ENCODE results near the gene TTLL11. TPM values are rescaled to one million over a fixed set of nuclear protein-coding genes. Genes with fewer than 3 reads are reported as not detected.

TTLL11 gene
- polyA plus RNA-seq, 3 donors from 2014 or later, result 3.1 to 8.3 (median 5.6) TPM

DNA sequence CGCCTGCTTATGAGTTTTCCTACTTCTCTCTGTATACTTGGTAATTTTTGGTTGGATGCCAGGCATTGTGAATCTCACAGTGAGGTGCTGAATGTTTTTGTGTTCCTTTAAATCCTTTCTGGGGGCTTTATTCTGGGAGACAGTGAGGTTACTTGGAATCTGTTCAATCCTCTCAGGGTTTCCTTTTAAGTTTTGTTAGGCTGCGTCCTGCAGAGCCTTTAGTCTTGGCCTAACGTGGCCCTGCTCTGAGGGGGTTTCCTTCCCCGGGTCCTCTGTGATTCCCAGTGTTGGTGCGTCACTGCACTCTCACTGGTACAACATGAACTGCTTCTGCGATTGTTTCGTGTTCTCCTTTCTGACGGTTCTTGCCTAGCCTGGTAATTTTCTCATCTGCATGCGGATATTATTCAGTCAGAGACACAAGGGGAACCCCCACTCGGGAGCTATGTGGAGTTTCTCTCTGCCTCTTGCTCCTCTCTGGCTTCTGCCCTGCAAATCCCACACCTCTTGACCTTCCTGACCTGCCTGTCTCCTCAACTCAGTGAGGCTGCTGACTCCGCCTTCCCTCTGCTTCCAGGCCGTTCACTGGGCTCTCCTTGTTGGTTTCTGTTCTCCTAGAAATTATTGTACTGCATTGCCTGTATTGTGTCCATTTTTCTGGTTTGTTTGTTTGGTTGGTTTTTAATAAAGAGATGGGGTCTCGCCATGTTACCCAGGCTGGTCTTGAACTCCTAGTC is 313.6 kb downstream of the TTLL11 start:
- no peak for DNase-seq
- no peak overlapping the region for H3K27ac Mint-ChIP-seq
- peaks cover 0 to 5% (median 2%) of the 10 kb centered on the region in 3 donors for H3K27me3 Mint-ChIP-seq (ENCODE audit: low read depth in 3 of 3)
- H3K4me3 Mint-ChIP-seq, result no peak overlapping the region
- H3K36me3 Mint-ChIP-seq, result no peaks in the 10 kb centered on the region
- H3K9me3 Mint-ChIP-seq, result peaks cover 0 to 4% (median under 1%) of the 10 kb centered on the region in 6 donors
- no peaks in the 10 kb centered on the region for H3K4me1 Mint-ChIP-seq

GRCh38 chr9:121778252-121779225 is 314.6 kb downstream of the TTLL11 start:
- H3K27ac Mint-ChIP-seq, result no peak overlapping the region
- H3K9me3 Mint-ChIP-seq, result peaks cover 0 to 4% (median under 1%) of the 10 kb centered on the region in 6 donors
- H3K4me1 Mint-ChIP-seq, result no peaks in the 10 kb centered on the region
- H3K36me3 Mint-ChIP-seq, result no peaks in the 10 kb centered on the region
- DNase-seq, result no peak
- H3K4me3 Mint-ChIP-seq, result no peak overlapping the region
- H3K27me3 Mint-ChIP-seq (ENCODE audit: low read depth in 3 of 3), result peaks cover 0 to 5% (median 2%) of the 10 kb centered on the region in 3 donors

DNA sequence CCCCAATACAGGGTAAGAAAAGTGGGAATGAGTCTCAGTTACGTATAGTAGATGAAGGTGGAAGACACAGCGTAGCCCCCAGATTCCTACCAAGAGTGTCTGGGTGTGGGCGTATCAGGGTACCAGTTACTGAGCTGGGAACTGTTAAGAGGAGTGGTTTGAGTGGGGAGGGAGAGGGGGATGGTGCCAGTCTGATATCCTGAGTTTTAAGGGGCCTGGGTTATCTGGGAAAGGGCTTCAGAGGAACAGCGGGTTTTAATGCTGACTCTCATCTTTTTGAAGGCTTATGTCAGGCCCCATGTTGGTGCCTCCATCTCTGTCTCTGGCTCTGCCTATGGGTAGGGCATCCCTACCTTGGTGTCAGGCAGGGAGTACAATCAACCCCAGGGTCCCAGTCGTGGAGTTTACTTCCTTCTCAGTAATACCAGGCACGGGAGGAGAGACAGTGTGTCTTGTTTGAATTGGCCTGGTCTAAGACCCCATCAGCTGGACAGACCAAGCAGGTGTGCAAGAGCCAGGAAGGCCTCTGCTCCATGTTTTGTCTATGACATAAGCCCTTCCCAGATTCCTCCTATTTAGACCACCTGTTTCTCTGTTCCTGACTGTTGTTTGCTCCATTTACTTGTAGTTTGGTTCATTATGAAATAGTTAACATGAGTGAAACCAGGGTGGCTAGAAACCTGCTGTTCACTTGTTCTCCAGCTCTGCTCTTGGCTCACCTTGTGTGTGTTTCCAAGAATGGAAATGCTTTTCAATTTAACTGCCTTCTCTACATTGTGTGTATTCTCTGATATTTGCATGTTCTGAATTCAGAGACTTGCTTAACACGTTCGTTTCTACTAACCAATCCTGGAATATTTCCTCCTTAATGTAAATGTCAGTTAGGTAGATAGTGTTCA is 316.1 kb downstream of the TTLL11 start:
- peaks cover 0 to 4% (median under 1%) of the 10 kb centered on the region in 6 donors for H3K9me3 Mint-ChIP-seq
- no peaks in the 10 kb centered on the region for H3K4me1 Mint-ChIP-seq
- no peaks in the 10 kb centered on the region for H3K36me3 Mint-ChIP-seq
- no peak overlapping the region for H3K4me3 Mint-ChIP-seq
- peaks cover 0 to 5% (median 0%) of the 10 kb centered on the region in 3 donors for H3K27me3 Mint-ChIP-seq (ENCODE audit: low read depth in 3 of 3)
- DNase-seq, result no peak
- H3K27ac Mint-ChIP-seq, result no peak overlapping the region

- Mint-ChIP-seq H3K36me3 (no peaks in the 10 kb centered on the region), H3K4me1 (no peaks in the 10 kb centered on the region), H3K27ac (no peak overlapping the region), H3K4me3 (no peak overlapping the region), H3K27me3 (ENCODE audit: low read depth in 3 of 3) (peaks cover 0 to 5% (median 0%) of the 10 kb centered on the region in 3 donors), H3K9me3 (peaks cover 0 to 4% (median under 1%) of the 10 kb centered on the region in 6 donors)
- no peak for DNase-seq
These were observed 316.9 kb downstream of the TTLL11 start for GRCh38 chr9:121776001-121776738.

GRCh38 chr9:121774715-121775613 is 318.1 kb downstream of the TTLL11 start:
- Mint-ChIP-seq H3K36me3 (no peaks in the 10 kb centered on the region), H3K4me3 (no peak overlapping the region), H3K27ac (no peak overlapping the region), H3K9me3 (peaks cover 0 to 4% (median under 1%) of the 10 kb centered on the region in 6 donors), H3K27me3 (ENCODE audit: low read depth in 3 of 3) (peaks cover 0 to 5% (median 0%) of the 10 kb centered on the region in 3 donors), H3K4me1 (no peaks in the 10 kb centered on the region)
- DNase-seq, result no peak

DNA sequence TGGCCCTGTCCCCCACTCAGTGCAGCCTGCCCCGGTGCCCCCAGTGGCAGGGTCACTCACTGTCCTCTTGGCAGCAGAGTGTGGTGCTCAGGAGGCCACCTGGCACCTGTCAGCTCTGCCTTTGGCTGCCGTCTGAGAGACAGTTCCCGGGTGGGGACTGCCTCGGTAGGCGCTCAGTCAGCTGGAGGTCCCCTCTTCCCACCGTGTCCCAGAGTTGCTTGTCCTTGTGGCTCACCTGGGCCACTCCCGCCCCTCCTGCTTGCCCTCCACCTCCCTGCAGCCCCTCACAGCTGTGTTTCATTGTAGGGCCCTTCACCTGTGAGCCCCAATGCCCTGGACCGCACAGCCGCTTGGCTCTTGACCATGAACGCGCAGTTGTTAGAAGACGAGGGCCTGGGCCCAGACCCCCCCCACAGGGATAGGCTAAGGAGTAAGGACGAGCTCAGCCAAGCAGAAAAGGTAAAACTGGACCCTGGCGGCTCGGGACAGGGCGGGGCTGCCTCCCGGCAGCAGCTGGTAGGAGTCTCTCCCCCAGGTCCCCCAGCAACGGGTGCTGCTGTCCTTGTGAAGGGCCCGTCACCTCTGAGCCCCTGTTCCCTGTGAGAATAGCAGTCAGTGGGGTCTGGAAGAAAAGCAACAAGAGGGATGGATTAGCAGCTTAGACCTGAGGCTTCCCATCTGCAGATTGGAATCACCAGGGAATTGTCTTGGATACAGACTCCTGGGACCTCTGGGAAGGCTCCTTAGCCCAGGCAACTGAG is 319.0 kb downstream of the TTLL11 start:
- no peak for DNase-seq
- no peak overlapping the region for H3K4me3 Mint-ChIP-seq
- no peak overlapping the region for H3K27ac Mint-ChIP-seq
- peaks cover 0 to 4% (median under 1%) of the 10 kb centered on the region in 6 donors for H3K9me3 Mint-ChIP-seq
- H3K27me3 Mint-ChIP-seq (ENCODE audit: low read depth in 3 of 3), result peaks cover 0 to 5% (median 0%) of the 10 kb centered on the region in 3 donors
- no peaks in the 10 kb centered on the region for H3K36me3 Mint-ChIP-seq
- no peaks in the 10 kb centered on the region for H3K4me1 Mint-ChIP-seq

GRCh38 chr9:121773286-121773953 is 319.7 kb downstream of the TTLL11 start:
- Mint-ChIP-seq H3K4me3 (no peak overlapping the region), H3K9me3 (peaks cover 0 to 2% (median 0%) of the 10 kb centered on the region in 6 donors), H3K27me3 (ENCODE audit: low read depth in 3 of 3) (peaks cover 0 to 2% (median 0%) of the 10 kb centered on the region in 3 donors), H3K27ac (no peak overlapping the region), H3K36me3 (no peaks in the 10 kb centered on the region), H3K4me1 (no peaks in the 10 kb centered on the region)
- DNase-seq, result no peak

DNA sequence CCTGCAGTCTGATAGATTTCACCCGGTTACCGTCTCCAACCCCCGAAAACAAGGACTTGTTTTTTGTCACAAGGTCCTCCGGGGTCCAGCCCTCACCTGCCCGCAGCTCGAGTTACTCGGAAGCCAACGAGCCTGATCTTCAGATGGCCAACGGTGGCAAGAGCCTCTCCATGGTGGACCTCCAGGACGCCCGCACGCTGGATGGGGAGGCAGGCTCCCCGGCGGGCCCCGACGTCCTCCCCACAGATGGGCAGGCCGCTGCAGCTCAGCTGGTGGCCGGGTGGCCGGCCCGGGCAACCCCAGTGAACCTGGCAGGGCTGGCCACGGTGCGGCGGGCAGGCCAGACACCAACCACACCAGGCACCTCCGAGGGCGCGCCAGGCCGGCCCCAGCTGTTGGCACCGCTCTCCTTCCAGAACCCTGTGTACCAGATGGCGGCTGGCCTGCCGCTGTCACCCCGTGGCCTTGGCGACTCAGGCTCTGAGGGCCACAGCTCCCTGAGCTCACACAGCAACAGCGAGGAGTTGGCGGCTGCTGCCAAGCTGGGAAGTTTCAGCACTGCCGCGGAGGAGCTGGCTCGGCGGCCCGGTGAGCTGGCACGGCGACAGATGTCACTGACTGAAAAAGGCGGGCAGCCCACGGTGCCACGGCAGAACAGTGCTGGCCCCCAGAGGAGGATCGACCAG is 320.4 kb downstream of the TTLL11 start:
- no peaks in the 10 kb centered on the region for H3K4me1 Mint-ChIP-seq
- peaks cover 1 to 2% (median 2%) of the 10 kb centered on the region in 3 donors for H3K27me3 Mint-ChIP-seq (ENCODE audit: low read depth in 3 of 3)
- peaks cover 0 to 2% (median 0%) of the 10 kb centered on the region in 6 donors for H3K9me3 Mint-ChIP-seq
- no peaks in the 10 kb centered on the region for H3K36me3 Mint-ChIP-seq
- no peak for DNase-seq
- no peak overlapping the region for H3K4me3 Mint-ChIP-seq
- no peak overlapping the region for H3K27ac Mint-ChIP-seq

Data from immature natural killer cell (primary cell).